Suprapubic skin (tissue), 4 donors: ENCODE measurements around the gene DDRGK1. TPM values are rescaled to one million over a fixed set of nuclear protein-coding genes. Genes with fewer than 3 reads are reported as not detected.
A peak's percentile ranks its signal among the peaks of the same experiment; 100 is the strongest.

Source experiments
- DNase-seq, 2 donors: peaks; one replicate each; pipeline ENCODE4 v3.0.0-alpha.2; 2019; ENCODE audit warnings: low spot score in 2 of 2
- H3K27ac ChIP-seq: fragments of 200-600 bp; sonication (generic); one replicate; pipeline ENCODE4 v1.5.1; 2019
- H3K27me3 ChIP-seq: fragments of 200-600 bp; sonication (generic); one replicate; pipeline ENCODE4 v1.5.1; 2019
- H3K36me3 ChIP-seq: fragments of 200-600 bp; sonication (generic); one replicate; pipeline ENCODE4 v1.5.1; 2019
- H3K4me1 ChIP-seq: fragments of 200-600 bp; sonication (generic); one replicate; pipeline ENCODE4 v1.5.1; 2019
- H3K4me3 ChIP-seq: fragments of 200-600 bp; sonication (generic); one replicate; pipeline ENCODE4 v1.5.1; 2019; ENCODE audit warnings: mild to moderate bottlenecking
- H3K9me3 ChIP-seq: fragments of 200-600 bp; sonication (generic); one replicate; pipeline ENCODE4 v1.5.1; 2019
- CTCF ChIP-seq, 2 donors: fragments of 200-600 bp in 1 of 2; fragments of 450-650 bp in 1 of 2; sonication (generic) in 1 of 2; IDR thresholded peaks; one replicate each; pipeline ENCODE4 v1.5.1; 2016 to 2019; ENCODE audit warnings: antibody characterized with exemption in 2 of 2, mild to moderate bottlenecking in 1 of 2, moderate library complexity in 1 of 2
- EP300 ChIP-seq: sonication (generic); formaldehyde crosslinking; IDR thresholded peaks from one replicate; pipeline ENCODE4 v1.6.1; 2017; ENCODE audit warnings: antibody characterized with exemption
- POLR2A ChIP-seq, 2 donors: fragments of 450-650 bp; IDR thresholded peaks; one replicate each; pipeline ENCODE4 v1.6.1; 2017; ENCODE audit warnings: antibody characterized with exemption in 2 of 2, mild to moderate bottlenecking in 2 of 2, moderate library complexity in 2 of 2
- POLR2AphosphoS5 ChIP-seq, 3 donors: sonication (generic); formaldehyde crosslinking; IDR thresholded peaks; one replicate each; pipeline ENCODE4 v1.6.1; 2017; ENCODE audit warnings: antibody characterized with exemption in 3 of 3
- whole genome bisulfite sequencing: methylation state at CpG from one replicate; pipeline ENCODE4 v1.1.5; 2018; 5-methylcytosine and 5-hydroxymethylcytosine counted together
- total RNA-seq, 4 donors: library from RNA; depleted of rRNA; stranded (reverse); fragments of >200 nt; gene quantifications; one replicate each; pipeline ENCODE4 v1.1.0, GENCODE V29; 2016

DDRGK1 gene
- total RNA-seq, 4 donors from 2014 or later, result 50.0 to 169 (median 55.6) TPM

GRCh38 chr20:3173610-3174441, 30.7 kb downstream of the DDRGK1 start:
- no peak for TF ChIP-seq POLR2AphosphoS5 (IDR thresholded peaks at IDR 0.05)
- TF ChIP-seq CTCF (IDR thresholded peaks at IDR 0.05), result peak in 1 of 2 donors; percentile 26
- no peak for TF ChIP-seq POLR2A (IDR thresholded peaks at IDR 0.05)
- TF ChIP-seq EP300, result no peak
- H3K4me1 ChIP-seq, result peaks cover 21% of the 10 kb centered on the region
- H3K4me3 ChIP-seq, result peak overlapping the region; percentile 90
- no peaks in the 10 kb centered on the region for H3K9me3 ChIP-seq
- DNase-seq, result peak; percentile 92 to 93
- H3K27me3 ChIP-seq, result peaks cover 10% of the 10 kb centered on the region
- under 1% methylated on average over 37 of the region's 84 CpGs for WGBS
- peak overlapping the region; percentile 74 for H3K27ac ChIP-seq
- H3K36me3 ChIP-seq, result no peaks in the 10 kb centered on the region

- Histone ChIP-seq H3K9me3 (no peaks in the 10 kb centered on the region), H3K4me1 (peaks cover 28% of the 10 kb centered on the region), H3K27ac (peak within 1 kb of the TSS; percentile 74), H3K4me3 (peak within 1 kb of the TSS; percentile 90), H3K36me3 (no peaks in the 10 kb centered on the region), H3K27me3 (peaks cover 16% of the 10 kb centered on the region)
- TF ChIP-seq CTCF (IDR thresholded peaks at IDR 0.05) (no peak), POLR2AphosphoS5 (IDR thresholded peaks at IDR 0.05) (peak in 1 of 3 donors; percentile 54), POLR2A (IDR thresholded peaks at IDR 0.05) (peak in 1 of 2 donors; percentile 38)
- DNase-seq, result peak; percentile 89 to 90
- WGBS, result no CpG with 5 or more reads among the region's 62 CpGs
These were observed 31.4 kb downstream of the DDRGK1 start, which contains the start of gene LZTS3 for GRCh38 chr20:3172933-3173609. Gene LZTS3, minus strand, starts transcription at chr20:3173549. Its CDS starts 6,386 bp downstream, at chr20:3167163.

- Histone ChIP-seq H3K27me3 (peaks cover 23% of the 10 kb centered on the region), H3K4me3 (peak overlapping the region; percentile 90), H3K4me1 (peaks cover 31% of the 10 kb centered on the region), H3K27ac (no peak overlapping the region), H3K9me3 (no peaks in the 10 kb centered on the region), H3K36me3 (no peaks in the 10 kb centered on the region)
- WGBS, result 40% methylated on average over 1 of the region's 5 CpGs
- TF ChIP-seq EP300, result no peak
- TF ChIP-seq POLR2A (IDR thresholded peaks at IDR 0.05), result no peak
- TF ChIP-seq CTCF (IDR thresholded peaks at IDR 0.05), result no peak
- no peak for TF ChIP-seq POLR2AphosphoS5 (IDR thresholded peaks at IDR 0.05)
- DNase-seq, result no peak
These were observed 32.2 kb downstream of the DDRGK1 start for GRCh38 chr20:3172126-3172932.

GRCh38 chr20:3171391-3172125, 32.9 kb downstream of the DDRGK1 start:
- WGBS, result 77% methylated on average over 14 of the region's 14 CpGs
- no peak overlapping the region for H3K4me3 ChIP-seq

More at GRCh38 chr20:3171391-3172125, 32.9 kb downstream of the DDRGK1 start:
- Histone ChIP-seq H3K4me1 (peaks cover 31% of the 10 kb centered on the region), H3K9me3 (no peaks in the 10 kb centered on the region), H3K27me3 (peaks cover 25% of the 10 kb centered on the region), H3K27ac (no peak overlapping the region), H3K36me3 (no peaks in the 10 kb centered on the region)
- no peak for DNase-seq
- TF ChIP-seq POLR2AphosphoS5 (IDR thresholded peaks at IDR 0.05) (no peak), POLR2A (IDR thresholded peaks at IDR 0.05) (no peak), EP300 (no peak), CTCF (IDR thresholded peaks at IDR 0.05) (no peak)
